HL-60/S4 (cell line): ENCODE measurements around the gene NEUROG1.

Experiments
- in situ Hi-C: fragments of 300-500 bp; cut with MboI; formaldehyde crosslinking; loops from 2 replicates; pipeline ENCODE4 v1.14.3; 2022; ENCODE audit warnings: low sequenced_read_pairs

The NEUROG1 gene, protein sequence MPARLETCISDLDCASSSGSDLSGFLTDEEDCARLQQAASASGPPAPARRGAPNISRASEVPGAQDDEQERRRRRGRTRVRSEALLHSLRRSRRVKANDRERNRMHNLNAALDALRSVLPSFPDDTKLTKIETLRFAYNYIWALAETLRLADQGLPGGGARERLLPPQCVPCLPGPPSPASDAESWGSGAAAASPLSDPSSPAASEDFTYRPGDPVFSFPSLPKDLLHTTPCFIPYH

DNA sequence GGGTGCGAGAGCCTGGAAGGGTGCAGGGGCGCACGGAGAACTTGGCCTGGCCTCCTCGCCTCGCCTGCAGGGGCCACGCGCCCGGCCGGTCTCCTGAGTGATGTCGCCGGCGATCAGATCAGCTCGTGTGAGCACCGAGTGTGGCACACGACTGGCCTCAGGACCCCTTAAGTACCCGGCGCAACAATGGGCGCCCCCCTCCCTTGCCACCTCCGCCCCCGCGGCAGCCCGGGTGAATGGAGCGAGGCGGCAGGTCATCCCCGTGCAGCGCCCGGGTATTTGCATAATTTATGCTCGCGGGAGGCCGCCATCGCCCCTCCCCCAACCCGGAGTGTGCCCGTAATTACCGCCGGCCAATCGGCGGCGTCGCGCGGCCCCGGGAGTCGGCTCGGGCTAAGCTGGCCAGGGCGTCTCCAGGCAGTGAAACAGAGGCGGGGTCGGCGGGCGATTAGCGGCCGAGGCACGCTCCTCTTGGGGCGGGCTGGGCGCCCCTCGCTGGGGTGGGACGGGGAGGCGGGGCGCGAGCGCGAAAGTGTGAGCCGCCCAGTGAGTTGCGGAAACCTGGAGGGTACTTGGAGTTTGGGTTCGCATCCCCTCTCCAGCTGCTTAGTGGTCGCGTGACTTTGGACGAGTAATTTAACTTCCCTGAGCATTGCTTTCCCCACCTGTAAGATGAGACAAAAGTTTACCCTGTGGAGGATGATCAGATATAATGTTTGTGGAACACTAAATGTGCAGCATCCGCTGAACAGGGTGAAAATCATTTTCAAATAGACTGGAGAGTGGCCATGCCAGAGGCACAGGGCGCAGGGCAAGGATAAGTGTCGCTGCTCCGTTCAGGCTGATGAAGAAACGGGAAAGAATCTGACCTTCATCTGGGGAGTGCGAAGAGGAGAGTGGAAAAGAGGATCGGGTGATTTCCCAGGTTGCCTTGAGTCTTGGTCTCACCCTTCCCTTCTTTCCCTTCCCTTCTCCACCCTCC, at the start of gene NEUROG1:
NEUROG1 (minus strand) TSS at position 145 of the 982 bp plus-strand sequence. CDS start 274 bp downstream, outside the sequence.
- in situ Hi-C loops = no loop called here

DNA sequence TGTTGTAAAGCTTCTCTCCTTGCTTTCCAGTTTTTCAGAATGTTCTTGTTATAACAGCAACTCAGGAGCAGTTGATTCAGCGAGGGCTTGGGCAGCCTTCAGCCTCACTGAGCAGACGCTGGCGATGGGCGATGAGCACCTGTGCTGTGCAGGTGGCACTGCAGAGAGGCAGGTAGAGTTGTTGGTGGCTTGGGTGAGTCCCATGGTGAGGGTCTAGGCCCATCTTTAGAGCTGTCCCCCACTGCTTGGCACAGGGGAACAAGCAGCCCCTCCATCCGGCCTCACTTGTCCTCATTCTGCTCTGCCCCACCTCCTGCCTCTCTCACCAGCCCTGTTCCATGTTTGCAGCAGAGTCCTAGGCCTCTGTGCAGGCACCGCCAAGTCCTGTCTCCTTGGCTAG, 49.2 kb upstream of the NEUROG1 start:
- in situ Hi-C loops = no loop called here

DNA sequence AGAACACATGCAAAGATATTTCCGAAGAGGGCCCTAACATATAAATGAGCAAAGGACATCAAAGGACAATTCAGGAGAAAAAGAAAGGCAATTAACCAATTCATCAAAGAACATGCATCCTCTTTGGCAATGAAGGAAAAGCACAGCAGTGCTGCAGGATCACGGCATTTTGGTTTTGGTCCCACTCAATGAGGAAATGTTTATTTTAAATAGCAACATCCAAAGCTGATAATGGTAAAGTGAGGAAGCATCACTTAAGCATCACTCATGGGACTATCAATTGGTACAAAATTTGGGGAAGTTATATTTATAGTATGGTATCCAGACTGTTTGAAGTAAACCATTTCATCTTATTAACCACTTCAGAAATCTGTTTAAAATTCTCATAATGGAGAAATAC, 48.5 kb upstream of the NEUROG1 start:
- in situ Hi-C loops = no loop called here

DNA sequence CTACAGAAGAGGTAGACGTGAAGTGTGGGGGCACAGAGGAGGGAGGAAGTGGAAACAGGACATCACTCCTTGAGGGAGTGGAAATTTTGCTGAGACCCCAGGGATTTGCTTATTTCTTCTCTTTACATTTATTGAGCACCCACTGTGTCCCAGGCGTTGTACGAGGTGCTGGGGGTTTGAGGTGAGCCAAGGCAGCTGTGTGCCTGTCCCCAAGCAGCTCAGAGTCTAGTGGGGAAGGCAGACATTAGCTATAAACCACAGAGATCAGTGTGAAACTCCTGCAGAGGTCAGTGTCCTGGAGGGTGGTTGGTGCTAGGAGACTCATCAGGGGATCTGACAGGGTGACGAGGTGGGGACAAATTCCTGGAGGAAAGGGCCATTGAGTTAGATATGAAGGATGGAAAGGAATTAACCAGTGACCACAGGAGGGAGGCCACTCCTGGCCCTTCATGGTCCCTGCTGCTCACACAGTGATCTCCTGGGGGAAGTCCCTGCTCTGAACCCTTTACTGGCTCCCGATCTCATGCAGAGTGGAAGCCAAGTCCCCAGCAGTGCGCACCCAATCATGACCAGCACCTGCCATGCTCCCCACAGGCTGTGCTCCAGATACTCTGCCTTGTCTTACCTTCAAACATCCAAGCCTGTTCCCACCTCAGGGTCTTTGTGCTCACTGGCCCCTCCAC, 46.5 kb upstream of the NEUROG1 start:
- in situ Hi-C loops = no loop called here

DNA sequence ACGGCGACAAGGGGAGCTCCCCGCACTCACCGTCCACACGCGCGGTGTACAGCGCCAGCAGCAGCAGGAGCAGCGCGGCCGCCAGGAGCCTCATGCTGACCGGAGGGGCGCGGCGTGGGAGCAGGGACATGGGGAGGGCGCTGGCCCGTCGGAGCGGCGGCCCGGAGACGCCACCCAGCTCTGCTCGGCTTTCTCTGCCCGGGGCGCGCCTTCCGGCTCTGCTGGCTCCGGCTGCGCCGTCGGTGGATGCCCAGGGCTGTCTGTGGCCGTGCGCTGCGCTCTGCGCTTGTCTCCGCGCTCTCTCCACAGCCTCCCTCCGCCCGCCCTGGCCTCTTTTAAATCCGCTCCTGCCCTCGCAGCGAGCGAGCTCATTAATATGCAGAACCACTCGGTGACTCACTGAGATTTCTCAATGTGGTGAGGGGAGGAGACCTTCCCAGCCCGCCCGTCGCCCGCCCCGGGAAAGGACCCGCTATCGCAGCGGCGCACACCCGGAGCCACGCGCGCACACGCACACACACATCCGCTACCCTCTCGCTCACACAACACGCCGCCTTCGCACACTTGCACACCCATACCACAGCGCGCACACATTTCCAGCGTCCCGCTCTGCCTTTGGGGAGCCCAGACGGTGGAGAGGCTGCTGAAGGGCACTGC, 43.0 kb upstream of the NEUROG1 start, which contains the start of gene CXCL14:
CXCL14 (minus strand) TSS at position 307 of the 657 bp plus-strand sequence; CDS start at position 94, 213 bp downstream.
- in situ Hi-C loops = no loop called here

DNA sequence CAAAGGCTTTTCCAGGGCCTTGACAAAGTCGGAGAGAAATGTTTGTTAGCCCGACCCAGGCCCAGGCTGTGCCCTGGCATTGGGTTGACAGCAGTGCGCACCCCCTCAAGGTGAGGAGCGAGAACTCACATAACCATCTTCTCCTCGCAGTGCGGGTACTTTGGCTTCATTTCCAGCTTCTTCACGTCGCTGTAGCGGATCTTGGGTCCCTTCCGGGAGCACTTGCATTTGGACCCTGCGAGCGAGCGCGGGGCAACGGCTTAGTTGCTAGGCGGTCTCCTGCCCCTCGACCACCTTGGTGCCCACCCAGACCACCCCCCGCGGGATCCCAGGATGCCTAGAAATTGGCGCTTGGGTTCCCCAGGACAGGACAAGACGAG, 42.5 kb upstream of the NEUROG1 start:
- in situ Hi-C loops = no loop called here

DNA sequence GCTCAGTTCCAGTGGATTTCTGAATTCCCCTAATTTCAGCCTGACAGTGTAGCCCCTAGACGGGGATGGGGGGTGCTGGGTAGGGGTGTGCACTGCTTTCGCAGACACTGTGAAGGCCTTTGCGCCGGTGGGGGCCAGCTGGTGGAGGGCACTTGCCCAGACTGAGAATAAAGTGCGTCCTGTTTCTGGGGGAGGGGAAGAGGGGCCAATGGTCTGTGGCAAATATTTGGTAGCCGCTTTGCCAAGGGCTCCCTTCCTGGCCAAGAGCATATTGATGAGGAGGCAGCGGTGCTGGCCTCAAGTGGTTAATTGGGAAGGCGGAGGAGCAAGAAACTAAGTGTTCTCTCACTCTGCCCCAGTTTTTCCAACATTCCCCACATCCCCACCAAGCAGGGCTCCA, 41.7 kb upstream of the NEUROG1 start:
- in situ Hi-C loops = no loop called here

DNA sequence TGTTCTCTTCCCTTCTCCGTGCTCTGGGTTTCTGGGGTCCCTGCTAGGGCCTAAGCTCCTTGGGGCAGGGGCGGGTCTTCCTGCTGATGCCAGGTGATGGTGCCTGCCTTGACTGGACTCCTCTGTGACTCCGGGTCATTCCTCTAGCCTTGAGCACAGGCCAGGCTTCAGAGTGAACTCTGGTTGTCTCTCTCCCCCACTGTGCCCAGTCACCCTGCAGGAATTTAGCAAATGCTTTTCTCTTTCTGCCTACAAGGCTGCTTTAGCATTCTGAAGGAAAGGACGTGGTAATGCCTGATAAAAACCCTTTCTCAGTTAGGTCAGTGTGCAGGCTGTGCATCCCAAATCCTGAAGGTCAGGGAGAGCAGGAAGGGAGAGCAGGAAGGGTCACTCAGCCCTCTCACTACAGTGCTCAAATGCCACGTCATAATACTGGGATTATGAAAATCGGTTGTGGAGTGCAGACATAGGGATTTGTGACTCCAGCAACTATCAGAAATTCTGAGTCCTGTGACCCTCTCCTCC, 40.4 kb upstream of the NEUROG1 start:
- in situ Hi-C loops = no loop called here

DNA sequence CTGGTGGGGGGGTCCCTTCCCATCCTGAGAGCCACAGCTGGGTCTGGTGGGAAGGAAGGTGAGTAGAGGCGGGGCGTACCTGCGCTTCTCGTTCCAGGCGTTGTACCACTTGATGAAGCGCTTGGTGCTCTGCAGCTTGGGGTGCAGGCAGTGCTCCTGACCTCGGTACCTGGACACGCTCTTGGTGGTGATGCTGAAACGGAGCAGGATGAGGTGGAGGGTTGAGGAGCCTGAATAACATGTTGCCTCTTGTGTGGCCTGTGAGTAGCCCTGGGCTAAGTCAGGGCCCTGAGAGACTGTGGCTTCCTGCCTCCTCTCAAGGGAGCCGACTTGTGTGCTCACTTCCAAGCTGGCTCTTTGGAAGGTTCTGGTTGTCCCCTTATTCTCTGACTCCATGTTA, 38.7 kb upstream of the NEUROG1 start:
- in situ Hi-C loops = no loop called here

DNA sequence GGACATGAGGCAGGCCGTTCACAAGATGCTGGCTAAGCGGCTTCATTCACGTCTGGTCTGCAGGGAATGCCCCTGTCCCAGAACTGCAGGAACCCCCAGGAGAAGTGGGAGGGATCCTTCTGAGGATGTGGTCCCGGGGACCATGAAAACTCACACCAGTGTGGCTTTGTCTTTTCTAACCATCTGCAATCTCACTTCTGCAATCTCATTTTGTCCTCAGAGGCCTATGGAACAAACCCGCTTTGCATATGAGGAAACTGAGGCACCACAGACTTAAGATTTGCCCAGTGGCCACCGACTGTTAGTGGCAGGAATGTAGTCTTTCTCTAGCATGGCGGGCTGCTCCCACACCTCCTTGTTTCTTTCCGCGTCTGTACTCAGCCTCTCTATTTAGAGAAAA, 36.1 kb upstream of the NEUROG1 start:
- in situ Hi-C loops = no loop called here

DNA sequence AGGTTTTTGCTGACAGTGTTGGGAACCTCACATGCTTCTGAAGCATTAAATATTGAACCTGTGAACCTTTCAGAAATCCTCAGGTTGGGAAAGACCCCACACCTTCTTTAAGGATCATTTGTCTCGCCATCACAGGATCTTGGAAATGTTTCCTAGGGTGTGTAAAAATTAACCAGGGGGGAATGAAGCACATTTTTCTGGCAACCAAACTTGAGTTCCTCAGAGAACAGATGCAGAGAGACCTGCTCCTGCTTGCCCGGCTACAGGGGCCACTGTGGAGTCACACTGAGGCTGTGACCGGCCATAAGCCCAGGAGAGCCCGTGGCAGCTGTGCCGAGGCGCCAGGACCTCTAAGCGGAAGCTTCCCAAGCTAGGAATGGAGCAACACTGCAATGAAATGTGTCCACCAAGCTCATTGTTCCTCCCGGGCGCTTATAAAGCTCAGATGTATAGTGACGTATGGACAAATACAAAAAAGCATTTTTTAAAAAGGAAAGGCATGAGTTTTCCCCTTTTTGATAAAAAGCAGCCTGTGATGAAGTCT, 35.4 kb upstream of the NEUROG1 start:
- in situ Hi-C loops = no loop called here

DNA sequence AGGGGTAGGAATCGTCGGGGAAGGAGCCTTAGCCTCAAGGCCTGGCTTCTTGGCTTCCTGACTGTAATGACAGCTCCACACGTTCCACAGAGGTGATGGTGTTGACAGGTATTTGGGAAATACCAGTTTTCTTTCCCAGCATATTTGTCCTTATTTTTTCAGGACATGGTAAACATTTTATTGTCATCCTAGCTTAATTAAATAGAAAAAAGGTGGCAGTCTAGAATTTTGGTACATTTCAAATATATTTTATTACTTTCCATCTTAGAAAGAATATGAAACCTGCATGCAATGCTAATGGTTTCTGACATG, 34.6 kb upstream of the NEUROG1 start:
- in situ Hi-C loops = no loop called here

DNA sequence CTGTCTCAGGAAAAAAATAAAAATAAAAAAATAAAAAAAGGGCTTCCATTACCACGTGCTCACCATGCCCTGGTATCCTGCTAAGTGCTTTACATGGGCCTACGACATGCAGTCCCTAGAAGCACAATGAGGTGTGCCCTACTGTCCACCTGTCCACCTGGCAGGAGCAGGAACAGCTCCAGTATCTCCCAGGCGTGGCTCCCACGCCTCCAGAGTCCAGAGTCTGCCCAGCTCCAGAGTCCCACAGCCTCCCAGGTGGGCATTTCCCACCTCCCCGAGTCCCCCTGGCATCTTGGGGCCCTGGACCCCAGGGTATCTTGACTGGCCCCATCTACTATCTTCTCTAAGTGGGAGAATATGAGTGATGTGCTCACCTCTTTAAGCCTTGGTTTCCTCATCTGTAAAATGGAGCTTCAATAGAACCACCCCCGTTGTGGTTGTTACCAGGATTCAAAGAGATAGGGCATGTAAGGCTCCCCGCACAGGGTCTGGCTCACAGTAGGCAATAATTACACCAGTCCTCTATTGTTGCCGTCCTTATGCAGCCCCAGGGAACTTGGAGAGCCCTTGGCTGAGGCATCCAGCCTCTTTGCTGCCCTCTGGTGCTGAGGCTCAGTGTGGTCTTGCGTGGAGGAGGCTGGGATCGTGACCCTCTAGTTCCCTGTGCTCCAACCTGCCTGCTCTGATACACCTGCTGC, 34.1 kb upstream of the NEUROG1 start:
- in situ Hi-C loops = loop anchor here (10.0 kb wide), 1 partner anchor 265 kb away; the partner anchor contains the start of gene SLC25A48

DNA sequence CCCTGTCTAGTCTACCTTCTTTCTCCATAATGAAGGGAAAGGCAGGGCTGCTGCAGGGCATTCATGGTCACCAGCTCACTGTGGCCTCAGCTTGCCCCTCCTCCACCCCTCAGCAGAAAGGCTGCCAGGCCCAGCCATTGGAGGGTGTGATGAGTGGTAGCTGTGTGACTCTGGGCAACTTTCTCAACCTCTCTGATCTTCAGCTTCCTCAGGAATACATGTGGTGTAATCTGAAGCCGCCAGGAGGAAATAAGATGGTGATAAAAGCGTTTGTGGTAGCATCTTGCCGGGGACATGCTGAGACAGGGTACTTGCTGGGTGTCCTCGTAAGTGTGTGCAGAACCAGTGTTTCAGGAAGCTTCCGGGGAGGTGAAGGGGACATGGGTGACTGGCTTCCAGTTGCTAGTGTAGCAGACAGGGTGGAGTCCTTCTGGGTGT, 33.2 kb upstream of the NEUROG1 start:
- in situ Hi-C loops = loop anchor here (10.0 kb wide), 1 partner anchor 266 kb away; the partner anchor contains the start of gene SLC25A48

DNA sequence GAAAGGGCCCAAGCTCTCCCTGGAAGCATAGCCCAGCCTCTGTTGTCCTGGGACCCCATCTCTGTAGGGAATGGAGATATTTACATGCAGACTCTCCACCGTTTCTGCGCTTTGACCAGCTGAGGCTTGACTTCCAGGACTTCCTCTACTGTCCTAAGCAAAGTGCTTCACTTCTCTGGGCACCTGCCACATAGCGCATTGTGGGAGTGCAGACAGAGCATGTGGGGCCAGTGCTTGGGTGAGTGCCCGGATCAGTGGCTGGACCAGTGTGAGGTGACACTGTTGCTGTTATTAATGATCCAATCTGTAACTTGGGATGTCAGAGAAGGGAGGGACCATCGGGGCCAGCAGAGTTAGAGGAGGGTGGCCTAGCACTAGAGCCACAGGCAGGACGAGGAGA, 32.5 kb upstream of the NEUROG1 start:
- in situ Hi-C loops = loop anchor here (10.0 kb wide), 1 partner anchor 267 kb away; the partner anchor contains the start of gene SLC25A48

DNA sequence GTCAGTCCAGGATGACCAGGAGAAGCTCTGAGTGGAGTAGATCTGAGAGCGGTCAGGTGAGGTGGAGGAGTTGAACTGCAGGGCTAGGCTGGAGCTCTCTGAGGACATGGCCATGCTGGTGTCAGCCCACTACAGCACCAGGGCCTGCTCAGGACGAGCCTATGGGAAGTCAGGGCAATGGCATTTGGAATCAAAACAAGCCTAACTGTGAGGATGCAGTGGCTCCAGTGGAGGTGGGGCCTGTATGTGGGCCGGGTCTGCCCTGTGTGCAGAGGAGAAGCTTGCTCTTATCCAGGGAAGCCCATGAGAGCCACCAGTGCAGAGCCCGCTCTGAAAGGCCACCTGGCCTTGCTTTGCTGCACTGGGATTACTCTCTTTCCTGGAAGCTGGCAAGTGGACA, 31.9 kb upstream of the NEUROG1 start:
- in situ Hi-C loops = loop anchor here (10.0 kb wide), 1 partner anchor 267 kb away; the partner anchor contains the start of gene SLC25A48

DNA sequence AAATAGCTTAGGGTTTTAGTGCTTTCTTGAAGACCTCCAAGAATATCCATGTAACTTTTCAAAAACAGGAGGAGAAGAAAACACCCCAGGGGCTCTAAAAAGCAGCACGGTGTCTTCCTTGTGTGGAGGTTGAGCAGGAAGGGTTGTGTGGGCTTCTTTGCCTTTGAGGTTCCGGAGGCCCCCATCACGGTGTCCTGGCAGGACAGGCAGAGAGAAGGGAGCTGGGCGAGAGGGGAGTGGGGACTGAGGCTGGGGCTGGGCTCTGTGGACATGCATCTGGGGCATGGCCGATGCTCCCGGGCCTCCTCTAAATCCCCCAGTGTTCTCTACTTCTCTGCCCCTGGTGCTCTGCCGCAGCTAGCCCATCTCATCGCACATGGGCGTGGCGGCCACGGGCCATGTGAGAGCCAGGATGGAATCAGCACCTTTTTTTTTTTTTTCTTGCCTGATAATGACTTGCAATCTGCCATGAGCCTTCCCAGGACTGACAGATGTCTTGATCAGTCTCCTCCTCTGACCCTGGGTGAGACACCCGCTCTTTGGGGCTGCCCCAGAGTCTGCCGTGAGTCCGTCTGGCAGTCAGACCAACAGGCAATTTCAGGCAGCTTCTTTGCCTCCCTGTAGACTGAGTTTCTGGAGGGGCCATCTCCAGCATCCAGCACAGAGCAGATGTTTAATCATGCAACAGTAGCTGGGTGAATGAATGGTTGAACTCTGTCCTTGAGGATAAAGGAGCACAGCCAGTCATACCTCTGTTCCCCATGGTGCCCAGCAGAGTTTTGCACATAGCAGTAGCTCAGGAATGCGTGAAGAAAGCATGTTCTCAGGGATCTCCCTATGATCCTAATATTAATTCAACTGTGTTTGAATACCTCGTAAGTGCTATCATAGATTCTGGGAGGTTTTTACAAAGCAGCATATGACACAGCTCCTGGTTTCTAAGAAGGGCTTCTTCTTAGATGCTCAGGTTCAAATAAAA, 30.9 kb upstream of the NEUROG1 start:
- in situ Hi-C loops = loop anchor here (10.0 kb wide), 1 partner anchor 268 kb away; the partner anchor contains the start of gene SLC25A48

DNA sequence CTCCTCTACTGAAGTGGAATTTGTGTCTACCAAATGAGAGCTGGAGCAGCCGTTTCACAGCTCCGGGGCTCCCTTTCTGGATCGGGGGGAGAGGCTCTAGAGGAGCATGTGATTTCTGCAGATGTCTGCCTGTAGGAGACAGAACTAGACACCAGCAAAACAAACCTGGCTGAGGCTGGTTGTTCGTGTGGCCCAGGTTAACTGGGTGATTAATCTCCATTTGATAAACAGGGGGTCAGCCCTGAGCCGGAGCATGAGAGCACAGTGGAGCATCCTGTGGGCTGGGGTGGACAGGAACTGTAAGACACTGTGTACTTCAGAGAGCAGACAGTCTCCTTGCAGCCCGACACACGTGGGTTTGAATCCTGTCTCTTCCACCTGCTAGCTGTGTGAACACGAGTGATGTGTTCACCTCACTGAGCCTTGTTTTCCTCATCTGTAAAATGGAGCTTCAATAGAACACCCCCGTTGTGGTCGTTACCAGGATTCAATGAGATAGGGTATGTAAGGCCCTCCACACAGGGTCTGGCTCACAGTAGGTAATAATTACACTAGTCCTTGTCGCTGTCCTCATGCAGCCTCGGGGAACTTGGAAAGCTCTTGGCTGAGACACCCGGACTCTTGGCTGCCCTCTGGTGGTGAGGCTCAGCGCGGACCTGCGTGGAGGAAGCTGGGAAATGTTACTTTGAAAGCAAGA, 30.1 kb upstream of the NEUROG1 start:
- in situ Hi-C loops = loop anchor here (10.0 kb wide), 1 partner anchor 269 kb away; the partner anchor contains the start of gene SLC25A48
